Osteocyte (in vitro differentiated cells): ENCODE data around the gene FIGLA. TPM values are rescaled to one million over a fixed set of nuclear protein-coding genes. Genes with fewer than 3 reads are reported as not detected.

Source experiments
- DNase-seq: peaks from one replicate; pipeline ENCODE4 v3.0.0; 2021; ENCODE audit warnings: mixed read lengths; ENCODE audit not compliant: unreplicated experiment; ENCODE audit errors: extremely low spot score
- H3K27ac Mint-ChIP-seq: one replicate; pipeline ENCODE4 v1.8.0; 2021; ENCODE audit warnings: mild to moderate bottlenecking, mixed read lengths; ENCODE audit not compliant: unreplicated experiment
- H3K27me3 Mint-ChIP-seq: one replicate; pipeline ENCODE4 v1.8.0; 2021; ENCODE audit warnings: mixed read lengths; ENCODE audit not compliant: unreplicated experiment
- H3K36me3 Mint-ChIP-seq: one replicate; pipeline ENCODE4 v1.8.0; 2021; ENCODE audit warnings: mixed read lengths; ENCODE audit not compliant: unreplicated experiment
- H3K4me1 Mint-ChIP-seq: one replicate; pipeline ENCODE4 v1.8.0; 2021; ENCODE audit warnings: mixed read lengths; ENCODE audit not compliant: unreplicated experiment
- H3K4me3 Mint-ChIP-seq: one replicate; pipeline ENCODE4 v1.8.0; 2021; ENCODE audit warnings: mild to moderate bottlenecking, moderate library complexity, mixed read lengths; ENCODE audit not compliant: unreplicated experiment
- H3K9me3 Mint-ChIP-seq: one replicate; pipeline ENCODE4 v1.8.0; 2021; ENCODE audit warnings: mixed read lengths; ENCODE audit not compliant: unreplicated experiment
- total RNA-seq: library from RNA; stranded (reverse); gene quantifications from 2 replicates; pipeline ENCODE4 v1.2.1, GENCODE V29; 2021
- TF ChIP-seq, protein P1 (sequence below): fragments of 200-600 bp; sonication (generic); IDR thresholded peaks from 2 replicates; pipeline ENCODE4 v1.5.0; 2021; ENCODE audit warnings: antibody characterized with exemption, mild to moderate bottlenecking, moderate library complexity

Gene FIGLA
- total RNA-seq, 1 donor from 2014 or later, result not detected

DNA sequence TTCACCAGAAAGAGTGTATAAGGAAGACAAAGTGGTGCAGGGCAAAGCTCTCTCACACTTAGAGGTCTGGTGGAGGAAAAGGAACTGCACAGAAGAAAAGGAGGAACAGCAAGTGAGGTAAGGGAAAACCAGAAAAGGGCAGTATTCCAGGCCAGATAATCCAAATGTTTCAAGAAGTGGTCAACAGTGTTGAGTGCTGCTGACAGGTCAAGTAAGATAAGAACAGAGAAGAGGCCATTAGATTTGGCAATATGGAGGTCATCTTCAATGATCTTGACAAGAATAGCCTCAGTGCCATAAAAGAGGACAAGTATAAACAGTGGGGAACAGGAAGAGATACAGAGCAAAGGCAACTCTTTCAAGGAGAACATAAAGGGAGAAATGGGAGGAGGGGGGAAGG lies 37.4 kb downstream of the FIGLA start:
- TF ChIP-seq, protein P1, sequence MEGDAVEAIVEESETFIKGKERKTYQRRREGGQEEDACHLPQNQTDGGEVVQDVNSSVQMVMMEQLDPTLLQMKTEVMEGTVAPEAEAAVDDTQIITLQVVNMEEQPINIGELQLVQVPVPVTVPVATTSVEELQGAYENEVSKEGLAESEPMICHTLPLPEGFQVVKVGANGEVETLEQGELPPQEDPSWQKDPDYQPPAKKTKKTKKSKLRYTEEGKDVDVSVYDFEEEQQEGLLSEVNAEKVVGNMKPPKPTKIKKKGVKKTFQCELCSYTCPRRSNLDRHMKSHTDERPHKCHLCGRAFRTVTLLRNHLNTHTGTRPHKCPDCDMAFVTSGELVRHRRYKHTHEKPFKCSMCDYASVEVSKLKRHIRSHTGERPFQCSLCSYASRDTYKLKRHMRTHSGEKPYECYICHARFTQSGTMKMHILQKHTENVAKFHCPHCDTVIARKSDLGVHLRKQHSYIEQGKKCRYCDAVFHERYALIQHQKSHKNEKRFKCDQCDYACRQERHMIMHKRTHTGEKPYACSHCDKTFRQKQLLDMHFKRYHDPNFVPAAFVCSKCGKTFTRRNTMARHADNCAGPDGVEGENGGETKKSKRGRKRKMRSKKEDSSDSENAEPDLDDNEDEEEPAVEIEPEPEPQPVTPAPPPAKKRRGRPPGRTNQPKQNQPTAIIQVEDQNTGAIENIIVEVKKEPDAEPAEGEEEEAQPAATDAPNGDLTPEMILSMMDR, result no peak
- Mint-ChIP-seq H3K4me3 (no peak overlapping the region), H3K27me3 (peaks cover 18% of the 10 kb centered on the region), H3K36me3 (no peaks in the 10 kb centered on the region), H3K27ac (no peak overlapping the region), H3K9me3 (no peaks in the 10 kb centered on the region), H3K4me1 (no peaks in the 10 kb centered on the region)
- DNase-seq, result no peak

DNA sequence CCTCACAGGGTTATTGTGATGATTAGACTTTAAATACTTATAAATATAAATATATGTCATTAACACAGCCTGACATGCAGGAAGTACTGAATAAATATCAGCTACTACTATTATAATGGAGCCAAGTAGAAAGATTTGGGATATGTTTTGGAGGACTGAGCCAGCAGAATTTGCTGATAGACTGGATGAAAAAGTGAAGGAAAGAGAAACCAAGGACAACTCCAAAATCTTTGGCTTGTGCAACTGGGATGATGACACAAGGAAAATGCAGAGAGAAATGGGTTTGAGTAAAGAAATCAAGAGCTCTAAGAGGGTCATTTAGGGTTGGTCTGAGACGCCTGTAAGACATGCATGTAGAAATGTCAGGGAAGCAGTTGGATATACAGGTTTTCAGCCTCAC lies 38.0 kb downstream of the FIGLA start:
- TF ChIP-seq, protein P1, result no peak
- H3K36me3 Mint-ChIP-seq, result no peaks in the 10 kb centered on the region
- H3K9me3 Mint-ChIP-seq, result no peaks in the 10 kb centered on the region
- H3K27ac Mint-ChIP-seq, result no peak overlapping the region
- H3K27me3 Mint-ChIP-seq, result peaks cover 13% of the 10 kb centered on the region
- no peak for DNase-seq
- no peak overlapping the region for H3K4me3 Mint-ChIP-seq
- no peaks in the 10 kb centered on the region for H3K4me1 Mint-ChIP-seq

DNA sequence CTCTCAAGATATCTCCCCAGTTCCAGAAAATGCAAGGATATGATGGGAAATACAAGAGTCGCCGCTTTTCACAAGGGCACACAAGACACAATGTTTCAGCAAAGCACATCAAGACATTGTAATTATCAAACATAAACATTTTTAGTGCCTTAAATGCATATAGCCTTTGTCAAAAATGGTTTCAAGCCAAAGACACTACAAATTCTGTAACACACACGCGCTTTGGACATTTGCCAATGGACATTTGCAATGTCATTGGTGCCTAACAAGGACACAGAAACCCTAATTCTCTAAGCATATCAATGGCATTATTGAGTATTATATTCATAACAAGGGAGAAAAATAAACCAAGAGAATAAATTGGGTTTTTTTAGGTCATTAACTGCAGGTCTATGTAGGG lies 38.6 kb downstream of the FIGLA start:
- H3K36me3 Mint-ChIP-seq, result no peaks in the 10 kb centered on the region
- H3K4me1 Mint-ChIP-seq, result no peaks in the 10 kb centered on the region
- no peak overlapping the region for H3K27ac Mint-ChIP-seq
- TF ChIP-seq, protein P1, result no peak
- DNase-seq, result no peak
- H3K4me3 Mint-ChIP-seq, result no peak overlapping the region
- peaks cover 10% of the 10 kb centered on the region for H3K27me3 Mint-ChIP-seq
- H3K9me3 Mint-ChIP-seq, result no peaks in the 10 kb centered on the region

DNA sequence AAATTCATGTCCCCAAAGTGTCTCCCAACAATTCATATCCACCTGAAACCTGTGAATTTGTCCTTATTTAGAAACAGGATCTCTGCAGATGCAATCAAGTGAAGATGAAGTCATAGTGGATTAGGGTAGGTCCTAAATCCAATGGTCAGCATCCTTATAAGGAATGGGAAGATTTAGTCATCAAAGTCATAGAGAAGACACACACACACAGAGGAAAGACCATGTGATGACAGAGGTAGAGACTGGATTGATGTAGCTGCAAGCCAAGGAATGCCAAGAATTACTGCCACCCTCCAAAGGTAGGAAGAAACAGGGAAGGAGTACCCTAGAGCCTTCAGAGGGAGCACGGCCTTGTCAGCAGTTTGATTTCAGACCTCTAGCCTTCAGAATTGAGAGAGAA lies 40.1 kb downstream of the FIGLA start:
- H3K36me3 Mint-ChIP-seq, result no peaks in the 10 kb centered on the region
- no peaks in the 10 kb centered on the region for H3K9me3 Mint-ChIP-seq
- no peak overlapping the region for H3K4me3 Mint-ChIP-seq
- peaks cover 10% of the 10 kb centered on the region for H3K27me3 Mint-ChIP-seq
- H3K27ac Mint-ChIP-seq, result no peak overlapping the region
- TF ChIP-seq, protein P1, result no peak
- no peak for DNase-seq
- no peaks in the 10 kb centered on the region for H3K4me1 Mint-ChIP-seq

DNA sequence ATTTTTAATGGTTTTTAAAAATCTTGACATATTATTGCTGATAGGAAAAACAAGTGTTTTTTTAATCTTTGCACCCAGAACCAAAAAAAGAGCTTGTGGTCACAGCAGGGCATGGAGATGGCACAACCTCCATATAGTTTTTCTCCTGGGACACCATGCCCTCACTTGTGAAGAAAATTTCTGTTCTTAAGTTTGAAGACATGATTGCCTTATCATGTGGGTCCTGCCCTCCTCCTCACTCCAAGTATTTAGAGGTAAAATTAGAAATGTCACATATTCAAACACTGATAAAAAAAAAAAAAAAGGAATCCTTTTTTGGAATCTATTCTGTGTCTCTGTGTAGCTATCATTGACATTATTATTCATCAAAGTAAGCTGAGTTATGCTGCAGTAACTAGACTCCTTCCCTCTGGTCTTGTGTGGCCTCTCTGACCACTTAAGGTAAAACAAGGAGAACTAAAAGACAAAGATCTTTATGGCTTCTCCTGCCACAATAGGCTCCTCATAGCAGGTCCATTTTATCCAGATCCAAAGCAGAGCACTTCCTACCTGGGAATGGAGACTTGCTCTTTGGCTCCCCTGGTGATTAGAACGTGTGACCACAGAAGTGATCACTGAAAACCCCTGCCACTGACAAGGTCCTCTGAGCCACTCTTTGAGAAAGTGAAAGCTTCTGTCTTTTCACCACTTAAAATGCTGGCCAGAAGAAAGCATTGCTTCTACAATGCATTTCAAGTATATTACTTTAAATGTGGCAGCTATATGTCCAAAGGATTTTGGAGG lies 42.2 kb downstream of the FIGLA start:
- no peak for DNase-seq
- Mint-ChIP-seq H3K4me1 (no peaks in the 10 kb centered on the region), H3K9me3 (no peaks in the 10 kb centered on the region), H3K27ac (no peak overlapping the region), H3K36me3 (no peaks in the 10 kb centered on the region), H3K4me3 (no peak overlapping the region), H3K27me3 (peaks cover 14% of the 10 kb centered on the region)
- TF ChIP-seq, protein P1, result no peak
